ENCODE measurements around the gene BACH2.

GRCh38 chr6:90233994-90234393 is 62.6 kb downstream of the BACH2 start:
- TF ChIP-seq EZH2 (IDR thresholded peaks at IDR 0.05; ENCODE audit: low read length, missing control alignments) (no peak), CTCF (conservative IDR thresholded peaks at IDR 0.05 in 1 of 2, IDR thresholded peaks at IDR 0.05 in 1 of 2; ENCODE audit: low read depth in 1 of 2, low read length in 2 of 2) (no peak)

Measured in fibroblast of lung (primary cell).